ENCODE results near the gene SQSTM1.

DNA sequence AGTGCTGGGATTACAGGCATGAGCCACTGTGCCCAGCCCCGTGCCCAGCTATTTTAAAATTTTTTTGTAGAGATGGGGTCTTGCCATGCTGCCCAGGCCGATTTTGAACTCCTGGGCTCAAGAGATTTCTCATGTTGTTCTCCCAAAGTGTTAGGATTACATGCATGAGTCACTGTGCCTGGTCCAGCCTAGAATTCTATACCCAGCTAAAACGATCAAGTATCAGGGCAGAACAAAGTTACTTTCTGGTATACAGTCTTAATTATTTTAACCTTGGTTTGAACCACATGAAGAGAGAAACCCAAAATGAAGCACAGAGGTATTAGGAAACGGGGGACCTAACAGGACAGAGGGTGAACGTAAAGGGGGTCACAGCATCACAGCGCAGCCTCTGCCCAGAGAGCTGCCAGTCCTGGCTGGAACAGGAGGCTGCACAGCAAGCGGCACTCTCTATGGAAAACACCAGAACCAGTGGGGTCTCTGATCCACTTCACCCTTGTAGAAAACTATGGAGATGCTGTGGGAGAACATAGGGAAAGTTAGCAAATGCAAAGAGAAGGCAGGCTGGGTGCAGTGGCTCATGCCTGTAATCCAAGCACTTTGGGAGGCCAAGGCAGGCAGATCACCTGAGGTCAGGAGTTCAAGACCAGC lies 10.2 kb downstream of the SQSTM1 start:
- TF ChIP-seq, protein P1, sequence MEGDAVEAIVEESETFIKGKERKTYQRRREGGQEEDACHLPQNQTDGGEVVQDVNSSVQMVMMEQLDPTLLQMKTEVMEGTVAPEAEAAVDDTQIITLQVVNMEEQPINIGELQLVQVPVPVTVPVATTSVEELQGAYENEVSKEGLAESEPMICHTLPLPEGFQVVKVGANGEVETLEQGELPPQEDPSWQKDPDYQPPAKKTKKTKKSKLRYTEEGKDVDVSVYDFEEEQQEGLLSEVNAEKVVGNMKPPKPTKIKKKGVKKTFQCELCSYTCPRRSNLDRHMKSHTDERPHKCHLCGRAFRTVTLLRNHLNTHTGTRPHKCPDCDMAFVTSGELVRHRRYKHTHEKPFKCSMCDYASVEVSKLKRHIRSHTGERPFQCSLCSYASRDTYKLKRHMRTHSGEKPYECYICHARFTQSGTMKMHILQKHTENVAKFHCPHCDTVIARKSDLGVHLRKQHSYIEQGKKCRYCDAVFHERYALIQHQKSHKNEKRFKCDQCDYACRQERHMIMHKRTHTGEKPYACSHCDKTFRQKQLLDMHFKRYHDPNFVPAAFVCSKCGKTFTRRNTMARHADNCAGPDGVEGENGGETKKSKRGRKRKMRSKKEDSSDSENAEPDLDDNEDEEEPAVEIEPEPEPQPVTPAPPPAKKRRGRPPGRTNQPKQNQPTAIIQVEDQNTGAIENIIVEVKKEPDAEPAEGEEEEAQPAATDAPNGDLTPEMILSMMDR (conservative IDR thresholded peaks at IDR 0.05; ENCODE audit: low read length): no peak
- TF ChIP-seq EZH2phosphoT487 (IDR thresholded peaks at IDR 0.05; ENCODE audit: borderline replicate concordance, low read depth, low read length): no peak

Data from OCI-LY7 (cell line).